Measurements from ENCODE around the gene AXIN2. TPM values are rescaled to one million over a fixed set of nuclear protein-coding genes. Genes with fewer than 3 reads are reported as not detected.

The AXIN2 gene
- total RNA-seq, 4 donors from 2014 or later = 8.2 to 65.1 (median 42.0) TPM

DNA sequence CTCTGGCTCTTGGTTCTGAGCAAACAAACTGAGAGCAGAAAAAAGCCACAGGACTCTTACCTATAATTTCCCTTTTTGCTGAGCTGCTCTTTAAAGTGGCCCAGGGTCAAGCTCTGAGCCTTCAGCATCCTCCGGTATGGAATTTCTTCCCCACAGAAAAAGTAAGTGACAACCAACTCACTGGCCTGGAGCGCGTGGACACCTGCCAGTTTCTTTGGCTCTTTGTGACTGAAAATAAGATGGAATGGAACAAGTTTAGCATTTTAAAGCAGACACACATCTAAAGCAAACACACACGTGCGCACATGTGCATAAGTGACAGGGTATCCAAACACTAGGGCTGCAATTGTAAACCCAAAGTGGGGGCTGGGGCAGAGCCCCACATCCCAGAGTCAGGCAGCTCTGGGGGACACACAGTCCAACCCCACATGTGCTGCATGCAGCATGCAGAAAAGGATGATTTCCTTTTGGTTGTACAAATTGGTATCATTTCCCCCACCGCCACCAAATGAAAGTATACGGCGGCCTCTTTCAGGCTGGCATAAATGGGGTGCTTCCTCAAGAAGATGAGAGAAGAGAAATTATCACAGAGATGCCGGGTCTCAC is 27.5 kb downstream of the AXIN2 start:
- Histone ChIP-seq H3K27ac (peak overlapping the region; percentile 76 to 79), H3K4me1 (peaks cover 5 to 25% of the 10 kb centered on the region in 2 donors), H3K9me3 (no peaks in the 10 kb centered on the region), H3K27me3 (no peaks in the 10 kb centered on the region), H3K4me3 (no peak overlapping the region), H3K36me3 (no peaks in the 10 kb centered on the region)
- DNase-seq = no peak
- intact Hi-C loops (cut with DNase I; ENCODE audit: low total_unique reads) = no loop called here
- no peak for TF ChIP-seq POLR2A (IDR thresholded peaks at IDR 0.05)
- TF ChIP-seq, protein P1, sequence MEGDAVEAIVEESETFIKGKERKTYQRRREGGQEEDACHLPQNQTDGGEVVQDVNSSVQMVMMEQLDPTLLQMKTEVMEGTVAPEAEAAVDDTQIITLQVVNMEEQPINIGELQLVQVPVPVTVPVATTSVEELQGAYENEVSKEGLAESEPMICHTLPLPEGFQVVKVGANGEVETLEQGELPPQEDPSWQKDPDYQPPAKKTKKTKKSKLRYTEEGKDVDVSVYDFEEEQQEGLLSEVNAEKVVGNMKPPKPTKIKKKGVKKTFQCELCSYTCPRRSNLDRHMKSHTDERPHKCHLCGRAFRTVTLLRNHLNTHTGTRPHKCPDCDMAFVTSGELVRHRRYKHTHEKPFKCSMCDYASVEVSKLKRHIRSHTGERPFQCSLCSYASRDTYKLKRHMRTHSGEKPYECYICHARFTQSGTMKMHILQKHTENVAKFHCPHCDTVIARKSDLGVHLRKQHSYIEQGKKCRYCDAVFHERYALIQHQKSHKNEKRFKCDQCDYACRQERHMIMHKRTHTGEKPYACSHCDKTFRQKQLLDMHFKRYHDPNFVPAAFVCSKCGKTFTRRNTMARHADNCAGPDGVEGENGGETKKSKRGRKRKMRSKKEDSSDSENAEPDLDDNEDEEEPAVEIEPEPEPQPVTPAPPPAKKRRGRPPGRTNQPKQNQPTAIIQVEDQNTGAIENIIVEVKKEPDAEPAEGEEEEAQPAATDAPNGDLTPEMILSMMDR (IDR thresholded peaks at IDR 0.05) = no peak

DNA sequence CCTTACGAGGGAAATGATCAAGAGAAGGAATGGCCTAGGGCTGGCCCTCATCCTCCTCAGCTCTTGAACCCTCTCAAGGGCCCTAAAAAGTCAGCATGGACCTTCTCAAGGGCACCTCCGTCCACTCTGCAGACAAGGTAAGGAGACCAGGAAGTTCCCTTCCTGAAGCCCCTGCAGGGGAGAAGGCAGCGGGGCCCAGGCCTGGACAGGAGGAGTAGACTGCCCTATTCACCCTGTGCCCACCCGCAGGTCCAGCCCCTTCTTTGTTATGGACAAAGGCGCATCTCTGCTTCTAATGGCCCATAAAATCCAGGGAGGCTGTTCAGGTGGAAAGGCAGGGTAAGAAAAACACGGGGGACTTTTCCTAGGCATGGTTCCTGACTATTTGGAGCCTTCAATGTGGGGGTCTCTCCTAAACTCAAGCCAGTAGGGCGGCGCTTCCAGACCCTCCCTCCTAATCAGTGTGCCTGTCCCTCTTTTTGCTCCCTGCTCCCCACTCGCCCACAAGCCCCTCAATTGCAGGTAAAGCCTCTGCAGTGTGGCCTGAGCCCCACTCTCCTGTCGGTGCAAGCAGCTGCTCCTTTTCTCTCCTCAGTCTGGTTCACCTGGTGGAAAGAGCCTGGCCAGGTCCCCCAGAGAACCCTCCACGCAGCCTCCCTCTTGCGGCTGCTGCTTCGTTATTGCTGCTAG is 28.2 kb downstream of the AXIN2 start:
- no peaks in the 10 kb centered on the region for H3K9me3 ChIP-seq
- peaks cover 5 to 25% of the 10 kb centered on the region in 2 donors for H3K4me1 ChIP-seq
- no peaks in the 10 kb centered on the region for H3K27me3 ChIP-seq
- H3K36me3 ChIP-seq = no peaks in the 10 kb centered on the region
- intact Hi-C loops (cut with DNase I; ENCODE audit: low total_unique reads) = no loop called here
- H3K27ac ChIP-seq = peak overlapping the region; percentile 76 to 79
- H3K4me3 ChIP-seq = no peak overlapping the region
- TF ChIP-seq POLR2A (IDR thresholded peaks at IDR 0.05) = no peak
- TF ChIP-seq, protein P1 (IDR thresholded peaks at IDR 0.05) = no peak
- no peak for DNase-seq

DNA sequence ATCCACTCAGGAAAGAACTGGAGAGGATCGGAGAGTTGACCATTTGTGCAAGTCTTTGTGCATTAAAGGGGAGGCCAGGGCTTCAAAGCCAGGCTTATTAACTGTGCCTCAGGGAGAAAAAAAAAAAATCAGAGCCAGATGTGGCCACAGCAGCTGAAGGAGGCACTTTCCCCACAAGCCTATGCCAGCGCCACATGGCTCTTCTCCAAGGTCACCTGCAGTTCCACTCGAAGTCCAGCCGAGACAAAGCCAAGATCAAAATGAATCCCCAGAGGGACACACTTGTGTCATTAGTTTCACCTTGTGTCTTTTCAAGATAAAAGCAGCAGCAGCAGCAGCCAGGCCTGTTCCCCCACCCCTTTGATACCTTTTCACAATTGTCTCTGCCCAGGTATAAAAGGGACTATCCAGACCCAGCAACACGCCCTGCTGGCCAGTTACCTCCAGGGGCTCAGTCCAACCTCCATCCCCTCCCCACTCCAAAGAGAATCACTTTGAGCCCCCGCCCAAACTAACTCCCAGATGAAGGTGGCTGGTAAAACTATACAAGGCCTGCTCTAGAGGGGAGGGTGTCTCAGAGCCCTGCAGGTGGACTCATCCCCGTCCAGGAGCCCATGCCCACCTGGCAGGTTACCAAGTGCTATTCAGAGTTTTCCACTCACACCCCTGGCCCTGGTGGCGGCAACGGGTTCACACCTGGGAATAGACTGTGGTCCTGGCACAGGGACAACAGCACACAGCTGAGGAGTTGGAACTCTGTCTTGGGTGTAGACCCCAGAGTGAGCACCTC is 29.2 kb downstream of the AXIN2 start:
- peak; percentile 38 to 51 for DNase-seq
- intact Hi-C loops (cut with DNase I; ENCODE audit: low total_unique reads) = no loop called here
- no peaks in the 10 kb centered on the region for H3K9me3 ChIP-seq
- no peak overlapping the region for H3K4me3 ChIP-seq
- no peaks in the 10 kb centered on the region for H3K36me3 ChIP-seq
- H3K4me1 ChIP-seq = peaks cover 5 to 25% of the 10 kb centered on the region in 2 donors
- peak overlapping the region; percentile 76 to 79 for H3K27ac ChIP-seq
- TF ChIP-seq, protein P1 (IDR thresholded peaks at IDR 0.05) = peak in 1 of 4 experiments; percentile 1
- TF ChIP-seq POLR2A (IDR thresholded peaks at IDR 0.05) = no peak
- no peaks in the 10 kb centered on the region for H3K27me3 ChIP-seq

DNA sequence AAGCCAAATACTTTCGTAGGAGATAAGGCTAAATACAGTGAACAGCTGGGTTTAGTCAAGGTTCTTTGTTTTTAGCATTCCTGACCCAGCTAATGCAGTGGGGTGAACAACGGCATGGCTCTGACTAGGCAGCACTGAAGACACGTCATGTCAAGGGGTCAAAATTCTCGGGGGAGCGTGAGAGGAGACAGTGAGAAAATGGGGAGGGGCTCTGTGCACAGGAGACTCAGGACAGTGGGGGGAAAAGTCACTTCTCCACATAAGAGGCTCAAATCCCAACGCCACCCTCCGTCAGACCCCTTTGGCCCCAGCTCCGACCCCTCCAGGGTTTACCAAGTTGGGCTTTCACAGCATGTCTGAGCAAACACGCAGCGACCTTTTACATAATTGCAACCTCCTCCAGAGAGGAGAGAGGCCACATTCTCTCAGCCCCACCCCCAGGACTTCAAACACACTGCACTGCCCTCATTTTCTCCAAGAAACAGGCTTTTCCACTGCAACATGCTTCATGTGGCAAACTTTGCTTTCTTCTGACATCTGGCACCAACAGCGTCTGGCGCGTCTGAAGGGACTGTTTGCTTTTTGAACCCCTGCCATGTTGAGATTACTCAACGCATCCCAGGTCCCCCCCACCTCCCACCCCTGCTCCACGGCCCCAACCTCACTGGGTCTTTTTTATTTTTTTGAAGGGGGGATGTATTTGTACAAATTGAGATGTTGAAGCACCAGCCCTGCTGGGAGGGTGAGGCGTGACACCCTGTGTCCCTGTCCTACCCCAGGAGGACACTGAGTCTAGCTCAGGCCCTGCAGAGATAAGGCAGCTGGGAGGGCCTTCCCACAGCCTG is 30.0 kb downstream of the AXIN2 start:
- intact Hi-C loops (cut with DNase I; ENCODE audit: low total_unique reads) = no loop called here
- peaks cover 5 to 25% of the 10 kb centered on the region in 2 donors for H3K4me1 ChIP-seq
- DNase-seq = peak; percentile 80 to 84
- H3K27ac ChIP-seq = peak overlapping the region; percentile 76 to 79
- TF ChIP-seq POLR2A (IDR thresholded peaks at IDR 0.05) = peak in 1 of 2 donors; percentile 14
- TF ChIP-seq, protein P1 (IDR thresholded peaks at IDR 0.05) = peak in 2 of 4 experiments; percentile 16 to 39
- no peaks in the 10 kb centered on the region for H3K27me3 ChIP-seq
- H3K36me3 ChIP-seq = no peaks in the 10 kb centered on the region
- no peak overlapping the region for H3K4me3 ChIP-seq
- H3K9me3 ChIP-seq = no peaks in the 10 kb centered on the region
